Spleen (tissue), 7 donors: Measurements from ENCODE around the gene CDC25A.
A peak's percentile ranks its signal among the peaks of the same experiment; 100 is the strongest.

Experiments used
- POLR2A ChIP-seq, 3 donors: fragments of 450-650 bp; IDR thresholded peaks; one replicate each; pipeline ENCODE4 v1.5.1; 2017; ENCODE audit warnings: antibody characterized with exemption in 3 of 3, mild to moderate bottlenecking in 1 of 3
- TF ChIP-seq, protein P1 (sequence below), 11 experiments: fragments of 200-600 bp in 7 of 11; fragments of 450-650 bp in 4 of 11; sonication (generic) in 4 of 11; IDR thresholded peaks in 8 of 11; conservative IDR thresholded peaks in 3 of 11; 1 replicate in 7 of 11; 2 replicates in 4 of 11; pipeline versions ENCODE4 v1.4.0 to v1.8.0; 2016 to 2021; ENCODE audit warnings: antibody characterized with exemption in 11 of 11, inconsistent platforms in 4 of 11, mild to moderate bottlenecking in 1 of 11
- donor health status: DM: no; HTN: no; CAD: no; lungs with moderate emphysema.
- donor health status: DM: no; HTN: no; CAD: no.
- donor health status: DM: no; HTN: no; CAD: no.

DNA sequence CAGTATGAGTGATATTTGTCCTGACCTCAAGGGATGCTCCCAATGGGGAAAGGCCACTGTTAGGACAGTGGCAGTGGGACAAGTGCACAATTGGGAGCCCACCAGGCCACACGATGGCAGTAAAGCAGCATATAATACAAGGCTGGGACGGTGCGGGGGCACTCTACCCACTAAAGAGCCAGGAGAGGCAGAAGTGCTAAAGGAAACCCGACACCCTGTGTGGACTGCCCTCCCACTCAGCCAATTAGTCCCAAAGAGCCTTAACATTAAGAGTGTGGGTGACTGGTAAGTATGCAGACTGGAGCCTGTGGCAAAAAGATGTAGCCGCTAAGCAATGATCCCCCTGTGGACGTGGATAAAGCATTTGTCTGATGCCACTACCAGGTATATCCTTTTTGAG lies 44.5 kb upstream of the CDC25A start:
- TF ChIP-seq, protein P1, sequence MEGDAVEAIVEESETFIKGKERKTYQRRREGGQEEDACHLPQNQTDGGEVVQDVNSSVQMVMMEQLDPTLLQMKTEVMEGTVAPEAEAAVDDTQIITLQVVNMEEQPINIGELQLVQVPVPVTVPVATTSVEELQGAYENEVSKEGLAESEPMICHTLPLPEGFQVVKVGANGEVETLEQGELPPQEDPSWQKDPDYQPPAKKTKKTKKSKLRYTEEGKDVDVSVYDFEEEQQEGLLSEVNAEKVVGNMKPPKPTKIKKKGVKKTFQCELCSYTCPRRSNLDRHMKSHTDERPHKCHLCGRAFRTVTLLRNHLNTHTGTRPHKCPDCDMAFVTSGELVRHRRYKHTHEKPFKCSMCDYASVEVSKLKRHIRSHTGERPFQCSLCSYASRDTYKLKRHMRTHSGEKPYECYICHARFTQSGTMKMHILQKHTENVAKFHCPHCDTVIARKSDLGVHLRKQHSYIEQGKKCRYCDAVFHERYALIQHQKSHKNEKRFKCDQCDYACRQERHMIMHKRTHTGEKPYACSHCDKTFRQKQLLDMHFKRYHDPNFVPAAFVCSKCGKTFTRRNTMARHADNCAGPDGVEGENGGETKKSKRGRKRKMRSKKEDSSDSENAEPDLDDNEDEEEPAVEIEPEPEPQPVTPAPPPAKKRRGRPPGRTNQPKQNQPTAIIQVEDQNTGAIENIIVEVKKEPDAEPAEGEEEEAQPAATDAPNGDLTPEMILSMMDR (IDR thresholded peaks at IDR 0.05 in 8 of 11, conservative IDR thresholded peaks at IDR 0.05 in 3 of 11): peak in 10 of 11 experiments; percentile 39 to 76 (median 66)
- no peak for TF ChIP-seq POLR2A (IDR thresholded peaks at IDR 0.05)
